GM12891 (cell line): ENCODE data around the gene AAK1.

ENCODE experiments used
- POLR2A ChIP-seq: IDR thresholded peaks from 2 replicates; pipeline ENCODE4 v1.6.1; 2011; ENCODE audit warnings: low read depth, low read length, control low read depth
- POLR2AphosphoS5 ChIP-seq: IDR thresholded peaks from 2 replicates; pipeline ENCODE4 v1.6.1; 2011; ENCODE audit warnings: low read depth, low read length, control low read depth
- POU2F2 ChIP-seq: IDR thresholded peaks from 2 replicates; pipeline ENCODE4 v1.6.1; 2011; ENCODE audit warnings: low read depth, mild to moderate bottlenecking, control low read depth, low read length, moderate library complexity
- TAF1 ChIP-seq: IDR thresholded peaks from 2 replicates; pipeline ENCODE4 v1.6.1; 2011; ENCODE audit warnings: low read depth, low read length, control low read depth

GRCh38 chr2:69589973-69590652 lies 53.4 kb downstream of the AAK1 start:
- TF ChIP-seq POLR2AphosphoS5, result no peak
- no peak for TF ChIP-seq POLR2A
- no peak for TF ChIP-seq TAF1
- TF ChIP-seq POU2F2, result no peak
